HEK293 (cell line): ENCODE measurements around the gene APOC3.

Experiments
- GLI2 ChIP-seq: fragments of 450-650 bp; formaldehyde crosslinking; IDR thresholded peaks from 2 replicates; pipeline ENCODE4; 2017; ENCODE audit warnings: missing biosample characterization, missing genetic modification characterization, low read depth, borderline replicate concordance
- PBX3 ChIP-seq: sonication (generic); formaldehyde crosslinking; IDR thresholded peaks from 2 replicates; pipeline ENCODE4 v1.8.1; 2022; ENCODE audit warnings: mild to moderate bottlenecking, moderate library complexity, missing genetic modification reagents
- RBAK ChIP-seq: fragments of 450-650 bp; formaldehyde crosslinking; IDR thresholded peaks from 2 replicates; pipeline ENCODE4 v1.5.1; 2016; ENCODE audit warnings: missing biosample characterization, missing genetic modification characterization
- TF ChIP-seq, protein P1 (sequence below): fragments of 450-650 bp; formaldehyde crosslinking; IDR thresholded peaks from 2 replicates; pipeline ENCODE4 v1.5.1; 2016; ENCODE audit warnings: missing biosample characterization, missing genetic modification characterization
- TF ChIP-seq, protein P2 (sequence below): fragments of 450-650 bp; formaldehyde crosslinking; IDR thresholded peaks from 2 replicates; pipeline ENCODE4 v1.5.1; 2016; ENCODE audit warnings: missing biosample characterization, missing genetic modification characterization, borderline replicate concordance
- TF ChIP-seq, protein P3 (sequence below): fragments of 450-650 bp; formaldehyde crosslinking; IDR thresholded peaks from 2 replicates; pipeline ENCODE4 v1.5.1; 2016; ENCODE audit warnings: missing biosample characterization, missing genetic modification characterization

GRCh38 chr11:116843661-116844060 lies 14.0 kb downstream of the APOC3 start:
- TF ChIP-seq, protein P1, sequence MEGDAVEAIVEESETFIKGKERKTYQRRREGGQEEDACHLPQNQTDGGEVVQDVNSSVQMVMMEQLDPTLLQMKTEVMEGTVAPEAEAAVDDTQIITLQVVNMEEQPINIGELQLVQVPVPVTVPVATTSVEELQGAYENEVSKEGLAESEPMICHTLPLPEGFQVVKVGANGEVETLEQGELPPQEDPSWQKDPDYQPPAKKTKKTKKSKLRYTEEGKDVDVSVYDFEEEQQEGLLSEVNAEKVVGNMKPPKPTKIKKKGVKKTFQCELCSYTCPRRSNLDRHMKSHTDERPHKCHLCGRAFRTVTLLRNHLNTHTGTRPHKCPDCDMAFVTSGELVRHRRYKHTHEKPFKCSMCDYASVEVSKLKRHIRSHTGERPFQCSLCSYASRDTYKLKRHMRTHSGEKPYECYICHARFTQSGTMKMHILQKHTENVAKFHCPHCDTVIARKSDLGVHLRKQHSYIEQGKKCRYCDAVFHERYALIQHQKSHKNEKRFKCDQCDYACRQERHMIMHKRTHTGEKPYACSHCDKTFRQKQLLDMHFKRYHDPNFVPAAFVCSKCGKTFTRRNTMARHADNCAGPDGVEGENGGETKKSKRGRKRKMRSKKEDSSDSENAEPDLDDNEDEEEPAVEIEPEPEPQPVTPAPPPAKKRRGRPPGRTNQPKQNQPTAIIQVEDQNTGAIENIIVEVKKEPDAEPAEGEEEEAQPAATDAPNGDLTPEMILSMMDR (tag by site-specific recombination) = no peak
- TF ChIP-seq PBX3 (CRISPR knock-in tag) (no peak), RBAK (tag by site-specific recombination) (no peak), GLI2 (tag by site-specific recombination) (no peak)
- TF ChIP-seq, protein P2, sequence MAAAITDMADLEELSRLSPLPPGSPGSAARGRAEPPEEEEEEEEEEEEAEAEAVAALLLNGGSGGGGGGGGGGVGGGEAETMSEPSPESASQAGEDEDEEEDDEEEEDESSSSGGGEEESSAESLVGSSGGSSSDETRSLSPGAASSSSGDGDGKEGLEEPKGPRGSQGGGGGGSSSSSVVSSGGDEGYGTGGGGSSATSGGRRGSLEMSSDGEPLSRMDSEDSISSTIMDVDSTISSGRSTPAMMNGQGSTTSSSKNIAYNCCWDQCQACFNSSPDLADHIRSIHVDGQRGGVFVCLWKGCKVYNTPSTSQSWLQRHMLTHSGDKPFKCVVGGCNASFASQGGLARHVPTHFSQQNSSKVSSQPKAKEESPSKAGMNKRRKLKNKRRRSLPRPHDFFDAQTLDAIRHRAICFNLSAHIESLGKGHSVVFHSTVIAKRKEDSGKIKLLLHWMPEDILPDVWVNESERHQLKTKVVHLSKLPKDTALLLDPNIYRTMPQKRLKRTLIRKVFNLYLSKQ (tag by site-specific recombination) = no peak
- TF ChIP-seq, protein P3, sequence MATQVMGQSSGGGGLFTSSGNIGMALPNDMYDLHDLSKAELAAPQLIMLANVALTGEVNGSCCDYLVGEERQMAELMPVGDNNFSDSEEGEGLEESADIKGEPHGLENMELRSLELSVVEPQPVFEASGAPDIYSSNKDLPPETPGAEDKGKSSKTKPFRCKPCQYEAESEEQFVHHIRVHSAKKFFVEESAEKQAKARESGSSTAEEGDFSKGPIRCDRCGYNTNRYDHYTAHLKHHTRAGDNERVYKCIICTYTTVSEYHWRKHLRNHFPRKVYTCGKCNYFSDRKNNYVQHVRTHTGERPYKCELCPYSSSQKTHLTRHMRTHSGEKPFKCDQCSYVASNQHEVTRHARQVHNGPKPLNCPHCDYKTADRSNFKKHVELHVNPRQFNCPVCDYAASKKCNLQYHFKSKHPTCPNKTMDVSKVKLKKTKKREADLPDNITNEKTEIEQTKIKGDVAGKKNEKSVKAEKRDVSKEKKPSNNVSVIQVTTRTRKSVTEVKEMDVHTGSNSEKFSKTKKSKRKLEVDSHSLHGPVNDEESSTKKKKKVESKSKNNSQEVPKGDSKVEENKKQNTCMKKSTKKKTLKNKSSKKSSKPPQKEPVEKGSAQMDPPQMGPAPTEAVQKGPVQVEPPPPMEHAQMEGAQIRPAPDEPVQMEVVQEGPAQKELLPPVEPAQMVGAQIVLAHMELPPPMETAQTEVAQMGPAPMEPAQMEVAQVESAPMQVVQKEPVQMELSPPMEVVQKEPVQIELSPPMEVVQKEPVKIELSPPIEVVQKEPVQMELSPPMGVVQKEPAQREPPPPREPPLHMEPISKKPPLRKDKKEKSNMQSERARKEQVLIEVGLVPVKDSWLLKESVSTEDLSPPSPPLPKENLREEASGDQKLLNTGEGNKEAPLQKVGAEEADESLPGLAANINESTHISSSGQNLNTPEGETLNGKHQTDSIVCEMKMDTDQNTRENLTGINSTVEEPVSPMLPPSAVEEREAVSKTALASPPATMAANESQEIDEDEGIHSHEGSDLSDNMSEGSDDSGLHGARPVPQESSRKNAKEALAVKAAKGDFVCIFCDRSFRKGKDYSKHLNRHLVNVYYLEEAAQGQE = no peak
